GM10266 (cell line): ENCODE data around the gene R3HDML.

Source experiments
- DNase-seq: peaks from one replicate; pipeline ENCODE4 v3.0.0; 2012; ENCODE audit errors: extremely low spot score
- CTCF ChIP-seq: IDR thresholded peaks from 2 replicates; pipeline ENCODE4 v1.5.1; 2012; ENCODE audit warnings: mild to moderate bottlenecking, low read depth; ENCODE audit not compliant: control insufficient read depth, insufficient read depth; ENCODE audit errors: missing control alignments

Gene R3HDML

GRCh38 chr20:44394702-44395460, 58.0 kb downstream of the R3HDML start:
- DNase-seq = no peak

GRCh38 chr20:44395461-44396340, 58.9 kb downstream of the R3HDML start:
- DNase-seq = no peak
- no peak for TF ChIP-seq CTCF

More at GRCh38 chr20:44394702-44395460, 58.0 kb downstream of the R3HDML start:
- no peak for TF ChIP-seq CTCF

- TF ChIP-seq CTCF = no peak
These were observed 59.7 kb downstream of the R3HDML start for GRCh38 chr20:44396369-44397130.

GRCh38 chr20:44398335-44398734, 61.5 kb downstream of the R3HDML start:
- TF ChIP-seq CTCF = no peak
- no peak for DNase-seq

More at GRCh38 chr20:44396369-44397130, 59.7 kb downstream of the R3HDML start:
- no peak for DNase-seq

- no peak for DNase-seq
- TF ChIP-seq CTCF = no peak
These were observed 62.6 kb downstream of the R3HDML start for GRCh38 chr20:44399446-44399845.

- DNase-seq = no peak
- no peak for TF ChIP-seq CTCF
These were observed 63.8 kb downstream of the R3HDML start for GRCh38 chr20:44400671-44400969.
